ENCODE data around the gene SNAPC4. TPM values are rescaled to one million over a fixed set of nuclear protein-coding genes. Genes with fewer than 3 reads are reported as not detected.

SNAPC4 gene
- polyA plus RNA-seq, 2 of the 4 experiments (the other 2 are of a cell fraction): 2.7 to 10.3 TPM

DNA sequence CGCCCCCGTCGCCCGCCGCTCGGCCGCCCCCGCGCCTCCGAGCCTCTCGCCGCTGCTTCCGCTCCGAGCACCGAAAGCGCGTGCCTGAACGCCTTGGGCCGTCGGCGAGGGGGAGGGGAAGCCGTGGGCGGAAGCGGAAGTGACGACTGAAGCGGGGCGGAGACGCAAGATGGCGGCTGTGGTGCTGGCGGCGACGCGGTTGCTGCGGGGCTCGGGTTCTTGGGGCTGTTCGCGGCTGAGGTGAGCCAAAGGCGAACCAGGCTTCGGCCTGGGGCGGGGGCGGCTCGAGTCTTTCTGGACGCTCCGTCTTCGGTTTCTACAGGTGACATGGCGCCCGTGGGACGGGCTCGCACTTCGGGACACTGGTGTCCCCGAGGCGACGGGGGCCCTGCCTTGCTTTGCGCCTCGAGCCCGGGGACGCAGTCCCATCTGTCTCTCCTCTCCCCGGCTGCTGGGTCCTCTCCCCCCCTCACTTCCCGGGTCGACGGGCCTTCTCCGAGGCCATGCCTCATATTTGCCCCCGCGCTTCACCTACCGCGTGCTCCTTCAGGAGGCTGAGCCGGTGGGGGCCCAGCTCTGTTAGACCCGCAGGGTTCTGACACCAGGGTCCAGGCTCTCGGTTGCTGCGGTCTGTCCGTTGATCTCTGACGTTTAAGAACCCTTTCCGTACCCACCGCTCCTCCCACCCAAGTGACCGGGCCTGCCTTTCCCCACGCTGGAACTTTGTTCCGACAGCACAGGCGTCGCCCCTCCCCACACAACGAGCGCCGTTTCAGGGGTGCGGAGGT lies 10.7 kb upstream of the SNAPC4 start, which contains the start of the genes ENTR1 and PMPCA (continued):
- TF ChIP-seq CHD2 (IDR thresholded peaks at IDR 0.05; ENCODE audit: low read length, partially characterized antibody) (peak; percentile 53), MYC (IDR thresholded peaks at IDR 0.05; ENCODE audit: borderline replicate concordance, low read length) (peak; percentile 85), FOSB (CRISPR knock-in tag; IDR thresholded peaks at IDR 0.05) (no peak), TFCP2L1 (CRISPR knock-in tag; IDR thresholded peaks at IDR 0.05) (0 out of 2 replicates have a peak, but pooled peaks have one; percentile 10), PHF8 (IDR thresholded peaks at IDR 0.05; ENCODE audit: borderline replicate concordance, low read depth) (peak; percentile 61; the same call in 1 of the 2 replicates)

DNA sequence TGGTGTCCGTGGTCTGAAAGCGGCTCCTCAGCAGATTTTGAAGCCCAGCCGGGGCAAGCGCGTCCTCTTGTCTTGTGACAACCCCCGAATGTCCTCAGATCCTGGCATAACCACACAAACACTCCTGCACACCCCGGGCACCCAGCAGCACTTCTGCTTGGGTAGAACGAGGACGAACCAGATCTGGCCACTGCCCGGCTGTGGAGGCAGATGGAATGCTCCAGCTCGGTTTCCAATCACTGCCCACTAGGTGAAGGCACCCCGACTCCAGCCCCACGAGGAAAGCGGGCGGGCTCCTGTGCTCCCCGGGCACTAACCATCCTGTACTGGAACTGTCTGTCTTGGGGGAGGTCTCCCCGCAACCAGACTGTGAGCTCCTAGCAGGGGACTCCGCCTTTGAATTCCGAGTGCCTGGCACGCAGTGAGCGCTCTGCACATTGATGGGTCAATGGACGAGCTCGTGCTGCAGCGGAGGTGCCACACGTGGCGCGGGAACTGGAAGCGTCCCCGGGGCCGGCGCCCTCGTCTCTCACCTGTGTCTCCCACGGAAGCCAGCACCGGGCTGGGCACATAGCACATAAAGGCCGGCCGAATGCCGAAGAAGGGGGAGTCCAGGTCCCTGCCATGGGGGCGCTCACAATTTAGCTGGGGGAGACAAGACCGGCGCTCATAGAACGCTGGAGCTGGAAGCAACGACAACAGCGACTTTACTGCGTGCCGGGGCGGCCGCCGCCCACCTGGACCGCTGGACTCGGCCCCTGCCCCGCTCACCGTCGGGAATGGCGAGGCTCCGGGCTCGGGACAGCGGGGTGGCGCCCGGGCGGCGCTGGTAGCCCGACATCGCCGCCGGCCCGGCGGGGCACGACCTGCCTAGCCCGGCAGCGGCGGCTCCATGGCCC lies 9.8 kb upstream of the SNAPC4 start:
- DNase-seq (ENCODE audit: low read depth in 1 of 2, low spot score in 1 of 2) (peak; percentile 24 to 57), FAIRE-seq (no peak), ATAC-seq (peak; percentile 58 to 69)
- H3K4me1 ChIP-seq: peaks cover 19% of the 10 kb centered on the region
- ChIA-PET CTCF (interaction anchor here (1.0 to 2.8 kb wide), 6 partner anchors 9 to 79 kb away, joined by 3 to 19 read pairs (median 4); partner anchors contain the start of gene DNLZ), POLR2A (interaction anchor here (0.9 to 2.5 kb wide), 2 partner anchors 14 to 47 kb away, joined by 4 to 7 read pairs; partner anchors contain the start of gene DNLZ)
- H3K27ac ChIP-seq: peak overlapping the region; percentile 91 to 95
- H3K4me2 ChIP-seq: peak overlapping the region; percentile 97
- WGBS (ENCODE audit: missing lambda C conversion rate): 15% methylated on average over 40 of the region's 71 CpGs
- H3K4me3 ChIP-seq: peak overlapping the region; percentile 78
- no peaks in the 10 kb centered on the region for H3K9me3 ChIP-seq
- TF ChIP-seq EHMT2 (IDR thresholded peaks at IDR 0.05; ENCODE audit: low read depth) (no peak), CHD2 (IDR thresholded peaks at IDR 0.05; ENCODE audit: low read length, partially characterized antibody) (no peak), KDM1A (IDR thresholded peaks at IDR 0.05; ENCODE audit: low read depth) (no peak), HOXA7 (CRISPR knock-in tag; IDR thresholded peaks at IDR 0.05) (0 out of 2 replicates have a peak, but pooled peaks have one; percentile 47), MYC (IDR thresholded peaks at IDR 0.05; ENCODE audit: borderline replicate concordance, low read length) (peak; percentile 61), MAFK (IDR thresholded peaks at IDR 0.05; ENCODE audit: partially characterized antibody) (peak; percentile 30), TFCP2L1 (CRISPR knock-in tag; IDR thresholded peaks at IDR 0.05) (0 out of 2 replicates have a peak, but pooled peaks have one; percentile 38), EP300 (IDR thresholded peaks at IDR 0.05) (no peak), FOSB (CRISPR knock-in tag; IDR thresholded peaks at IDR 0.05) (peak; percentile 43; the same call in 1 of the 2 replicates), ESRRA (IDR thresholded peaks at IDR 0.05; ENCODE audit: borderline replicate concordance, low read length) (no peak), MAZ (IDR thresholded peaks at IDR 0.05; ENCODE audit: borderline replicate concordance, low read depth, low read length) (no peak), POLR2A (IDR thresholded peaks at IDR 0.05; ENCODE audit: low read length) (no peak), BCL3 (IDR thresholded peaks at IDR 0.05) (no peak), E2F6 (IDR thresholded peaks at IDR 0.05; ENCODE audit: borderline replicate concordance, low read depth) (peak; percentile 94), EHF (CRISPR knock-in tag; IDR thresholded peaks at IDR 0.05) (peak; percentile 53; the same call in 1 of the 2 replicates), SREBF2 (IDR thresholded peaks at IDR 0.05) (no peak), HOXB5 (CRISPR knock-in tag; IDR thresholded peaks at IDR 0.05) (peak; percentile 71; the same call in 1 of the 2 replicates), ATOH8 (CRISPR knock-in tag; IDR thresholded peaks at IDR 0.05; ENCODE audit: low read depth) (peak; percentile 66; the same call in 1 of the 2 replicates), TP53 (CRISPR knock-in tag; IDR thresholded peaks at IDR 0.05) (peak; percentile 83; the same call in 1 of the 2 replicates), HOXB13 (CRISPR knock-in tag; IDR thresholded peaks at IDR 0.05; ENCODE audit: low read depth) (0 out of 2 replicates have a peak, but pooled peaks have one; percentile 36), ZSCAN20 (CRISPR knock-in tag; IDR thresholded peaks at IDR 0.05) (no peak)
- TF ChIP-seq, protein P1, sequence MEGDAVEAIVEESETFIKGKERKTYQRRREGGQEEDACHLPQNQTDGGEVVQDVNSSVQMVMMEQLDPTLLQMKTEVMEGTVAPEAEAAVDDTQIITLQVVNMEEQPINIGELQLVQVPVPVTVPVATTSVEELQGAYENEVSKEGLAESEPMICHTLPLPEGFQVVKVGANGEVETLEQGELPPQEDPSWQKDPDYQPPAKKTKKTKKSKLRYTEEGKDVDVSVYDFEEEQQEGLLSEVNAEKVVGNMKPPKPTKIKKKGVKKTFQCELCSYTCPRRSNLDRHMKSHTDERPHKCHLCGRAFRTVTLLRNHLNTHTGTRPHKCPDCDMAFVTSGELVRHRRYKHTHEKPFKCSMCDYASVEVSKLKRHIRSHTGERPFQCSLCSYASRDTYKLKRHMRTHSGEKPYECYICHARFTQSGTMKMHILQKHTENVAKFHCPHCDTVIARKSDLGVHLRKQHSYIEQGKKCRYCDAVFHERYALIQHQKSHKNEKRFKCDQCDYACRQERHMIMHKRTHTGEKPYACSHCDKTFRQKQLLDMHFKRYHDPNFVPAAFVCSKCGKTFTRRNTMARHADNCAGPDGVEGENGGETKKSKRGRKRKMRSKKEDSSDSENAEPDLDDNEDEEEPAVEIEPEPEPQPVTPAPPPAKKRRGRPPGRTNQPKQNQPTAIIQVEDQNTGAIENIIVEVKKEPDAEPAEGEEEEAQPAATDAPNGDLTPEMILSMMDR (IDR thresholded peaks at IDR 0.05): no peak
- TF ChIP-seq, protein P2, sequence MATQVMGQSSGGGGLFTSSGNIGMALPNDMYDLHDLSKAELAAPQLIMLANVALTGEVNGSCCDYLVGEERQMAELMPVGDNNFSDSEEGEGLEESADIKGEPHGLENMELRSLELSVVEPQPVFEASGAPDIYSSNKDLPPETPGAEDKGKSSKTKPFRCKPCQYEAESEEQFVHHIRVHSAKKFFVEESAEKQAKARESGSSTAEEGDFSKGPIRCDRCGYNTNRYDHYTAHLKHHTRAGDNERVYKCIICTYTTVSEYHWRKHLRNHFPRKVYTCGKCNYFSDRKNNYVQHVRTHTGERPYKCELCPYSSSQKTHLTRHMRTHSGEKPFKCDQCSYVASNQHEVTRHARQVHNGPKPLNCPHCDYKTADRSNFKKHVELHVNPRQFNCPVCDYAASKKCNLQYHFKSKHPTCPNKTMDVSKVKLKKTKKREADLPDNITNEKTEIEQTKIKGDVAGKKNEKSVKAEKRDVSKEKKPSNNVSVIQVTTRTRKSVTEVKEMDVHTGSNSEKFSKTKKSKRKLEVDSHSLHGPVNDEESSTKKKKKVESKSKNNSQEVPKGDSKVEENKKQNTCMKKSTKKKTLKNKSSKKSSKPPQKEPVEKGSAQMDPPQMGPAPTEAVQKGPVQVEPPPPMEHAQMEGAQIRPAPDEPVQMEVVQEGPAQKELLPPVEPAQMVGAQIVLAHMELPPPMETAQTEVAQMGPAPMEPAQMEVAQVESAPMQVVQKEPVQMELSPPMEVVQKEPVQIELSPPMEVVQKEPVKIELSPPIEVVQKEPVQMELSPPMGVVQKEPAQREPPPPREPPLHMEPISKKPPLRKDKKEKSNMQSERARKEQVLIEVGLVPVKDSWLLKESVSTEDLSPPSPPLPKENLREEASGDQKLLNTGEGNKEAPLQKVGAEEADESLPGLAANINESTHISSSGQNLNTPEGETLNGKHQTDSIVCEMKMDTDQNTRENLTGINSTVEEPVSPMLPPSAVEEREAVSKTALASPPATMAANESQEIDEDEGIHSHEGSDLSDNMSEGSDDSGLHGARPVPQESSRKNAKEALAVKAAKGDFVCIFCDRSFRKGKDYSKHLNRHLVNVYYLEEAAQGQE (IDR thresholded peaks at IDR 0.05): no peak
- TF ChIP-seq, protein P3, sequence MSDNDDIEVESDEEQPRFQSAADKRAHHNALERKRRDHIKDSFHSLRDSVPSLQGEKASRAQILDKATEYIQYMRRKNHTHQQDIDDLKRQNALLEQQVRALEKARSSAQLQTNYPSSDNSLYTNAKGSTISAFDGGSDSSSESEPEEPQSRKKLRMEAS (IDR thresholded peaks at IDR 0.05): peak; percentile 96

Measured in A549 (cell line).